Vagina (tissue), 2 donors: ENCODE results near the gene INPP5K. TPM values are rescaled to one million over a fixed set of nuclear protein-coding genes. Genes with fewer than 3 reads are reported as not detected.
"Not testable (repeated sequence)": the region's sequence is repeated elsewhere in the genome, so short reads cannot be mapped to it uniquely, and the experiment has no call there.

Source experiments
- DNase-seq, 2 donors: peaks; one replicate each; pipeline ENCODE4 v3.0.0-alpha.2; 2017; ENCODE audit errors: extremely low spot score in 2 of 2
- H3K27ac ChIP-seq: fragments of 200-600 bp; sonication (generic); one replicate; pipeline ENCODE4 v1.5.1; 2019
- H3K27me3 ChIP-seq: fragments of 200-600 bp; sonication (generic); one replicate; pipeline ENCODE4 v1.5.1; 2019
- H3K36me3 ChIP-seq, 2 donors: fragments of 200-600 bp; sonication (generic); one replicate each; pipeline ENCODE4 v1.5.1; 2017 to 2019
- H3K4me1 ChIP-seq: fragments of 200-600 bp; sonication (generic); one replicate; pipeline ENCODE4 v1.5.1; 2019
- H3K4me3 ChIP-seq, 2 donors: fragments of 200-600 bp; sonication (generic); 1 replicate in 1 of 2; 2 replicates in 1 of 2; pipeline ENCODE4 v1.5.1; 2016 to 2019
- H3K9me3 ChIP-seq: fragments of 200-600 bp; sonication (generic); one replicate; pipeline ENCODE4 v1.5.1; 2019
- POLR2A ChIP-seq, 2 donors: fragments of 450-650 bp; IDR thresholded peaks; one replicate each; pipeline ENCODE4 v1.6.1; 2017; ENCODE audit warnings: antibody characterized with exemption in 2 of 2, mild to moderate bottlenecking in 2 of 2, moderate library complexity in 2 of 2
- POLR2AphosphoS5 ChIP-seq, 2 donors: sonication (generic); formaldehyde crosslinking; IDR thresholded peaks; one replicate each; pipeline ENCODE4 v1.9.0; 2017; ENCODE audit warnings: antibody characterized with exemption in 2 of 2, mild to moderate bottlenecking in 2 of 2, low read depth in 1 of 2; ENCODE audit not compliant: insufficient read depth in 1 of 2
- intact Hi-C: fragments of 100-400 bp; cut with DNase I; formaldehyde crosslinking; loops from one replicate; pipeline ENCODE4 v1.15.1; 2023
- total RNA-seq: library from RNA; depleted of rRNA; stranded (reverse); fragments of >200 nt; gene quantifications from one replicate; pipeline ENCODE4 v1.2.3, GENCODE V29; 2016
- TF ChIP-seq, protein P1 (sequence below), 3 experiments: fragments of 450-650 bp in 2 of 3; fragments of 200-600 bp in 1 of 3; sonication (generic) in 1 of 3; IDR thresholded peaks; one replicate each; pipeline ENCODE4 v1.5.1; 2017 to 2019; ENCODE audit warnings: antibody characterized with exemption in 3 of 3, mild to moderate bottlenecking in 2 of 3, moderate library complexity in 2 of 3

Gene INPP5K
- total RNA-seq, 1 donor from 2014 or later = 96.0 TPM

DNA sequence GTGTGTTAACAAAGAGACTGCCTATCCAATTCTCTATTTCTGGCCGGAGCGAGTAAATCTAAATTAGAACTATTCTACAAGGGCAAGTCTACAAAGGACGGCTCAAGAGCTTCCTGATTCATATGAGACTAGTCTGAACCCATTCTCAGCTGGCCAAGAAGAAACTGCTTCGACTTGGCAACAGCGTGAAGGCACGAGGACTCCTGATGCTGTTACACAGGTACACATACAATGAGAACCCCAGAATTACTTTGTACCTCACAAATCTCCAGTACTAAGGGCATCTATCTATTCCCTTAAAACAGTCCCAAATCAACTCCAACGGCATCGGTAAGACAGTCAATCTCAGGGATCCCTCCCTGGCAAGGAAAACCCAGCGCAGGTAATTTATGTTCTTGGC, 61.9 kb downstream of the INPP5K start:
- Histone ChIP-seq H3K9me3 (no peaks in the 10 kb centered on the region), H3K4me3 (peak overlapping the region; percentile 96 to 99), H3K36me3 (no peaks in the 10 kb centered on the region), H3K4me1 (peaks cover 56% of the 10 kb centered on the region), H3K27me3 (no peaks in the 10 kb centered on the region), H3K27ac (peak overlapping the region; percentile 96)
- intact Hi-C loops = loop anchor here (10.0 kb wide), 2 partner anchors 90 to 190 kb away; no protein-coding TSS in a partner anchor
- TF ChIP-seq POLR2A (IDR thresholded peaks at IDR 0.05) (no peak), POLR2AphosphoS5 (IDR thresholded peaks at IDR 0.05; ENCODE audit: insufficient read depth in 1 of 2, low read depth in 1 of 2) (no peak)
- TF ChIP-seq, protein P1, sequence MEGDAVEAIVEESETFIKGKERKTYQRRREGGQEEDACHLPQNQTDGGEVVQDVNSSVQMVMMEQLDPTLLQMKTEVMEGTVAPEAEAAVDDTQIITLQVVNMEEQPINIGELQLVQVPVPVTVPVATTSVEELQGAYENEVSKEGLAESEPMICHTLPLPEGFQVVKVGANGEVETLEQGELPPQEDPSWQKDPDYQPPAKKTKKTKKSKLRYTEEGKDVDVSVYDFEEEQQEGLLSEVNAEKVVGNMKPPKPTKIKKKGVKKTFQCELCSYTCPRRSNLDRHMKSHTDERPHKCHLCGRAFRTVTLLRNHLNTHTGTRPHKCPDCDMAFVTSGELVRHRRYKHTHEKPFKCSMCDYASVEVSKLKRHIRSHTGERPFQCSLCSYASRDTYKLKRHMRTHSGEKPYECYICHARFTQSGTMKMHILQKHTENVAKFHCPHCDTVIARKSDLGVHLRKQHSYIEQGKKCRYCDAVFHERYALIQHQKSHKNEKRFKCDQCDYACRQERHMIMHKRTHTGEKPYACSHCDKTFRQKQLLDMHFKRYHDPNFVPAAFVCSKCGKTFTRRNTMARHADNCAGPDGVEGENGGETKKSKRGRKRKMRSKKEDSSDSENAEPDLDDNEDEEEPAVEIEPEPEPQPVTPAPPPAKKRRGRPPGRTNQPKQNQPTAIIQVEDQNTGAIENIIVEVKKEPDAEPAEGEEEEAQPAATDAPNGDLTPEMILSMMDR (IDR thresholded peaks at IDR 0.05) = no peak
- DNase-seq = no peak

DNA sequence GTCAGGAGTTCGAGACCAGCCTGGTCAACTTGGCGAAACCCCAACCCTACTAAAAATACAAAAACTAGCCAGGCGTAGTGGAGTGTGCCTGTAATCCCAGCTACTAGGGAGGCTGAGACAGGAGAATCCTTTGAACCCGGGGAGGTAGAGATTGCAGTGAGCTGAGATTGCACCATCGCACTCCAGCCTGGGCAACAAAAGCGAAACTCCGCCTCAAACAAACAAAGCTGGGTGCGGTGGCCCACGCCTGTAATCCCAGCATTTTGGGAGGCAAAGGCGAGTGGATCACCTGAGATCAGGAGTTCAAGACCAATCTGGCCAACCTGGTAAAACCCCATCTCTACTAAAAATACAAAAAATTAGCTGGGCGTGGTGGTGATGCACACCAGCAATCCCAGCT, 62.7 kb downstream of the INPP5K start:
- H3K4me1 ChIP-seq = peaks cover 64% of the 10 kb centered on the region
- H3K27ac ChIP-seq, H3K36me3 ChIP-seq, H3K9me3 ChIP-seq, H3K4me3 ChIP-seq, H3K27me3 ChIP-seq, DNase-seq: not testable (repeated sequence)
- intact Hi-C loops = loop anchor here (10.0 kb wide), 2 partner anchors 89 to 189 kb away; no protein-coding TSS in a partner anchor

DNA sequence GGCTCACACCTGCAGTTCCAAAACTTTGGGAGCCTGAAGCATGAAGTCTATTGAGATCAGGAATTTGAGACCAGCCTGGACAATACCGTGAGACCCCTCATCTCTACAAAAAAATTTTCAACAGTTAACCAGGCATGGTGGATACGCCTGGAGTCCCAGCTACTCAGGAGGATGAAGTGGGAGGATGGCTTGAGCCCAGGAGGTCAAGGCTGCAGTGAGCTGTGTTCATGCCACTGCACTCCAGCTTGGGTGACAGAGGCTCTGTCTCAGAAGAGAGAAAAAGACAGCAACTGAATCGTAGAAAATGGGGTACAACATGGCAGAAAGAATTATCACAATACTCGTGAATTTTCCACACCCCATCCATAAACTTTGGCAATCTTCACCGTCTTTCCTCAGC, 63.6 kb downstream of the INPP5K start:
- no peaks in the 10 kb centered on the region for H3K36me3 ChIP-seq
- H3K27ac ChIP-seq = no peak overlapping the region
- no peak for DNase-seq
- peaks cover 69% of the 10 kb centered on the region for H3K4me1 ChIP-seq
- intact Hi-C loops = loop anchor here (10.0 kb wide), 2 partner anchors 88 to 188 kb away; no protein-coding TSS in a partner anchor
- no peaks in the 10 kb centered on the region for H3K9me3 ChIP-seq
- no peaks in the 10 kb centered on the region for H3K27me3 ChIP-seq
- H3K4me3 ChIP-seq = no peak overlapping the region
- TF ChIP-seq POLR2A (IDR thresholded peaks at IDR 0.05) (no peak), POLR2AphosphoS5 (IDR thresholded peaks at IDR 0.05; ENCODE audit: insufficient read depth in 1 of 2, low read depth in 1 of 2) (no peak)
- TF ChIP-seq, protein P1 (IDR thresholded peaks at IDR 0.05) = no peak

DNA sequence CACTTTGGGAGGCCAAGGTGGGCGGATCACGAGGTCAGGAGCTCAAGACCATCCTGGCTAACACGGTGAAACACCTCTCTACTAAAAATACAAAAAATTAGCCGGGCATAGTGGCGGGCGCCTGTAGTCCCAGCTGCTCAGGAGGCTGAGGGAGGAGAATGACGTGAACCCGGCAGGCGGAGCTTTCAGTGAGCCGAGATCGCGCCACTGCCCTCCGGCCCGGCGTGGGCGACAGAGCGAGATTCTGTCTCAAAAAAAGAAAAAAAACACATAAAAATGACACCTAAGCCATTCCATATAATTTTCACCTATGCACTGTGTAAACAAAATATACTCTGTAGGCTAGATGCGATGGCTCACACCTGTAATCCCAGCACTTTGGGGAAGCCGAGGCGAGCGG, 66.2 kb downstream of the INPP5K start:
- peaks cover 87% of the 10 kb centered on the region for H3K4me1 ChIP-seq
- not testable (repeated sequence) for DNase-seq, H3K4me3 ChIP-seq, H3K9me3 ChIP-seq, H3K36me3 ChIP-seq, H3K27ac ChIP-seq, H3K27me3 ChIP-seq
- intact Hi-C loops = loop anchor here (10.0 kb wide), 2 partner anchors 85 to 185 kb away; no protein-coding TSS in a partner anchor

DNA sequence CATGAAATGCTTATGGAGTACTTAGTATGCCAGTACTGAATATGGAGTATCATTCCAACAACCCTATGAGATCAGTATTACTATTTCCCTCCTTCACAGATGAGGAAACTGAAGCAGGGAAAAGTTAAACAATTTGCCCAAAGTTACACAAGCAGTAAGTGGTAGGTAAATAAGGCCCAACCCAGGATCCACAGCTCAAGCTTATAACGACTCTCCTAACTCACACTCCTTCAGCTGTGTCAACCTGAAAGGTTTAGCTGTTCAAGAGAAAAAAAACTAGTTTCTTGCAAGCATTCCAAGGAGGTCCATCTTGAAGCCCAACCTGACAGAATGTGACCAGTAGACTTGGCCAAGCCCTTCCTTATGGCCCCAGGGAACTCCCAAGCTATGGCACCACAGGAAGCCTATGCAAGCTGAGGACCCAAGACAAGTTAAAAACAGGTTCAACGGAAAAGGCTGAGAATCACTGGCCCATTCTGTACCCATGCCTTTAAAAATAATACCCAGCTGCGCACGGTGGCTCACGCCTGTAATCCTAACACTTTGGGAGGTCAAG, 66.9 kb downstream of the INPP5K start:
- Histone ChIP-seq H3K9me3 (no peaks in the 10 kb centered on the region), H3K4me1 (peaks cover 80% of the 10 kb centered on the region), H3K27ac (no peak overlapping the region), H3K27me3 (no peaks in the 10 kb centered on the region), H3K36me3 (no peaks in the 10 kb centered on the region), H3K4me3 (no peak overlapping the region)
- intact Hi-C loops = no loop called here
- no peak for DNase-seq
- TF ChIP-seq, protein P1 (IDR thresholded peaks at IDR 0.05) = no peak
- no peak for TF ChIP-seq POLR2A (IDR thresholded peaks at IDR 0.05)
- no peak for TF ChIP-seq POLR2AphosphoS5 (IDR thresholded peaks at IDR 0.05; ENCODE audit: insufficient read depth in 1 of 2, low read depth in 1 of 2)

DNA sequence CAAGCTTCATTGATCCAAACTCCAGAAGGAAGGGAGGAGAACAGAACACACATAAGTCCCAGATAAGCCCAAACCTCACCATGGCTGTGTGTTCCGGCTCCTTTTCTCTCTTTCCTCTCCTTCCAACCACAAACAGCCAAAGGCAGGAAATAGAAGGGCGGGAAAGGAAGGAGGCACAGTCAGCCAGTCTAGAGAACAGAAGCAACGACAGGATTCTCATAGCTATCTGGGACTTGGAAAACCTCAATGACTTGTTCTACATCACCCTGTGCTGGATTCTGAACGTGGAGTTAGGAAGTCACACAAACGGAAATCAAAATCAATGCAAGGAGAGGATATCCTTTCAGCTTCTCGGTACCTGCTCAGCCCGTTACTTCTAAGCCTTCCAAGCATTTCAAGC, 69.4 kb downstream of the INPP5K start:
- no peaks in the 10 kb centered on the region for H3K36me3 ChIP-seq
- peaks cover 56% of the 10 kb centered on the region for H3K4me1 ChIP-seq
- no peaks in the 10 kb centered on the region for H3K27me3 ChIP-seq
- H3K27ac ChIP-seq = no peak overlapping the region
- intact Hi-C loops = no loop called here
- no peaks in the 10 kb centered on the region for H3K9me3 ChIP-seq
- H3K4me3 ChIP-seq = no peak overlapping the region
- TF ChIP-seq, protein P1 (IDR thresholded peaks at IDR 0.05) = no peak
- TF ChIP-seq POLR2A (IDR thresholded peaks at IDR 0.05) (no peak), POLR2AphosphoS5 (IDR thresholded peaks at IDR 0.05; ENCODE audit: insufficient read depth in 1 of 2, low read depth in 1 of 2) (no peak)
- no peak for DNase-seq
